GM12878 (cell line): ENCODE measurements around the gene MTHFS. TPM values are rescaled to one million over a fixed set of nuclear protein-coding genes. Genes with fewer than 3 reads are reported as not detected.

Source experiments
- ATAC-seq: fragments of 200-7000 bp; cut with Tn5 transposase; 3 replicates; pipeline ENCODE4 v1.9.1; 2020; ENCODE audit warnings: mild to moderate bottlenecking, moderate library complexity
- BruUV-seq: library from RNA; stranded (reverse); fragments of 400-500 nt; replicated peaks from 2 replicates; lab custom pipeline; 2021; lab: Mats Ljungman, UMichigan
- CTCF ChIA-PET: fragments of 300-600 bp; sonication (Branson Sonifier 250); formaldehyde crosslinking; extraction: SDS; loops from one replicate; lab custom pipeline; 2021; ENCODE audit warnings: inconsistent platforms; lab: Yijun Ruan, JAX
- POLR2A ChIA-PET: fragments of 350-600 bp; formaldehyde crosslinking; extraction: SDS; loops from one replicate; lab custom pipeline; 2021; ENCODE audit warnings: inconsistent platforms; lab: Charles Lee
- RAD21 ChIA-PET: fragments of 300-600 bp; sonication (Branson Sonifier 250); formaldehyde crosslinking; loops from one replicate; lab custom pipeline; 2023; ENCODE audit warnings: antibody characterized with exemption; ENCODE audit not compliant: unreplicated experiment; lab: Charles Lee
- SMC1A ChIA-PET: fragments of 300-600 bp; sonication (Branson Sonifier 250); formaldehyde crosslinking; loops from one replicate; lab custom pipeline; 2023; ENCODE audit not compliant: unreplicated experiment, uncharacterized antibody; lab: Charles Lee
- DNase-seq: peaks from one replicate; pipeline ENCODE4 v3.0.0-alpha.2; 2011; ENCODE audit warnings: low read depth, low spot score
- FAIRE-seq: peaks from 3 replicates; lab custom pipeline; 2011; peaks lifted over from hg19 to GRCh38; lab: Jason Lieb, UNC
- H2AFZ ChIP-seq: 2 replicates; pipeline ENCODE4 v1.6.0; 2011; ENCODE audit warnings: low read depth, low read length, control low read depth; ENCODE audit not compliant: control insufficient read depth
- H3K27ac ChIP-seq: 2 replicates; pipeline ENCODE4 v1.5.1; 2011; ENCODE audit warnings: control low read depth; ENCODE audit not compliant: control insufficient read depth, insufficient read depth
- H3K27me3 ChIP-seq, 2 experiments: replicated peaks in 1 of 2; 2 replicates each; pipeline versions ENCODE4 v1.6.0 to v1.6.1; 2011; ENCODE audit warnings: low read length in 1 of 2; ENCODE audit not compliant: control insufficient read depth in 2 of 2, insufficient read depth in 2 of 2
- H3K36me3 ChIP-seq, 2 experiments: 2 replicates each; pipeline ENCODE4 v1.5.1; 2011; ENCODE audit warnings: low read length in 1 of 2; ENCODE audit not compliant: control insufficient read depth in 2 of 2, insufficient read depth in 2 of 2
- H3K4me1 ChIP-seq: 2 replicates; pipeline ENCODE4 v1.6.1; 2011; ENCODE audit warnings: mild to moderate bottlenecking, low read length, moderate library complexity, mixed read lengths; ENCODE audit not compliant: control insufficient read depth, insufficient read depth
- H3K4me2 ChIP-seq: 2 replicates; pipeline ENCODE4 v1.6.0; 2011; ENCODE audit warnings: control low read depth; ENCODE audit not compliant: control insufficient read depth, insufficient read depth
- H3K4me3 ChIP-seq: fragments of 200-600 bp; sonication (generic); 2 replicates; pipeline ENCODE4 v1.5.1; 2016
- H3K79me2 ChIP-seq: 2 replicates; pipeline ENCODE4 v1.6.0; 2011; ENCODE audit warnings: low read length; ENCODE audit not compliant: control insufficient read depth, insufficient read depth
- H3K9ac ChIP-seq: 2 replicates; pipeline ENCODE4 v1.8.0; 2011; ENCODE audit warnings: low read length, control low read depth, mixed read lengths; ENCODE audit not compliant: control insufficient read depth, insufficient read depth
- H3K9me3 ChIP-seq: replicated peaks from 3 replicates; pipeline ENCODE4 v1.5.1; 2011; ENCODE audit warnings: mild to moderate bottlenecking, low read length; ENCODE audit not compliant: control insufficient read depth, insufficient read depth
- H4K20me1 ChIP-seq: 2 replicates; pipeline ENCODE4 v1.6.0; 2011; ENCODE audit not compliant: control insufficient read depth, insufficient read depth
- ASH2L ChIP-seq: fragments of 300-600, 200-600 bp; sonication (generic); IDR thresholded peaks from 2 replicates; pipeline ENCODE4 v1.6.1; 2017; ENCODE audit warnings: low read depth, mild to moderate bottlenecking, borderline replicate concordance
- KLF5 ChIP-seq: fragments of 450-650 bp; IDR thresholded peaks from 2 replicates; pipeline ENCODE4 v1.6.1; 2014; ENCODE audit warnings: mild to moderate bottlenecking; ENCODE audit not compliant: partially characterized antibody
- MLLT1 ChIP-seq: fragments of 450-650 bp; IDR thresholded peaks from 2 replicates; pipeline ENCODE4 v1.6.1; 2016; ENCODE audit warnings: mild to moderate bottlenecking
- NFXL1 ChIP-seq: fragments of 450-650 bp; IDR thresholded peaks from 2 replicates; pipeline ENCODE4 v1.6.1; 2017; ENCODE audit warnings: antibody characterized with exemption, mild to moderate bottlenecking, borderline replicate concordance
- NKRF ChIP-seq: fragments of 450-650 bp; conservative IDR thresholded peaks from 2 replicates; pipeline ENCODE4 v1.6.1; 2017; ENCODE audit warnings: mild to moderate bottlenecking, moderate library complexity
- SUPT20H ChIP-seq: IDR thresholded peaks from 2 replicates; pipeline ENCODE4 v1.6.1; 2011; ENCODE audit warnings: low read depth, mild to moderate bottlenecking, low read length, moderate library complexity, borderline replicate concordance; ENCODE audit not compliant: control insufficient read depth
- ZBTB4 ChIP-seq: fragments of 450-650 bp; formaldehyde crosslinking; IDR thresholded peaks from 2 replicates; pipeline ENCODE4 v1.4.0; 2022; ENCODE audit warnings: mild to moderate bottlenecking, moderate library complexity
- ZNF687 ChIP-seq: fragments of 450-650 bp; IDR thresholded peaks from 2 replicates; pipeline ENCODE4 v1.6.1; 2017; ENCODE audit warnings: mild to moderate bottlenecking, moderate library complexity
- WGBS: methylation state at CpG from one replicate; pipeline ENCODE4 v1.1.6; 2016; ENCODE audit warnings: low lambda C conversion rate; ENCODE audit not compliant: insufficient replicate concordance, insufficient coverage; ENCODE audit errors: missing lambda C conversion rate; 5-methylcytosine and 5-hydroxymethylcytosine counted together
- in situ Hi-C: fragments of 300-500 bp; cut with MboI; formaldehyde crosslinking; loops from 9 replicates; pipeline ENCODE4 v1.14.3; 2018; ENCODE audit warnings: mixed read lengths
- intact Hi-C: fragments of 100-400 bp; cut with micrococcal nuclease; formaldehyde crosslinking; loops from one replicate; pipeline ENCODE4 v1.14.2; 2022; ENCODE audit not compliant: unreplicated experiment
- polyA plus RNA-seq, 11 experiments: library from polyadenylated mRNA; depleted of rRNA in 4 of 11; unstranded in 6 of 11; stranded (reverse) in 5 of 11; fragments of >200 nt; fragmentation: Nextera tagmentation in 4 of 11; fragmentation: Illumina TruSeq in 1 of 11; extraction: Ambion mirVana in 4 of 11; extraction: Trizol in 1 of 11; gene quantifications; 1 replicate in 1 of 11; 2 replicates in 10 of 11; pipeline versions ENCODE4 v1.2.1 to v1.2.3, GENCODE V29; 2011 to 2016; ENCODE audit warnings: inconsistent platforms in 2 of 11, missing spikeins in 2 of 11, low read depth in 1 of 11
- total RNA-seq, 4 experiments: library from RNA; depleted of rRNA in 3 of 4; stranded (reverse); fragments of >200 nt in 3 of 4; fragmentation: Illumina TruSeq in 1 of 4; extraction: Trizol in 1 of 4; gene quantifications; 2 replicates each; pipeline versions ENCODE4 v1.2.1 to v1.2.3, GENCODE V29; 2013 to 2021

MTHFS gene
- total and polyA plus RNA-seq, 10 of the 15 experiments (the other 5 are each of a cell fraction or from before 2014, with no cell fraction given), result 14.0 to 81.9 (median 31.8) TPM

- TF ChIP-seq ZNF687 (no peak), NKRF (no peak), NFXL1 (no peak), ASH2L (no peak), MLLT1 (peak; percentile 85), KLF5 (no peak), ZBTB4 (no peak), SUPT20H (no peak)
- Histone ChIP-seq H3K27ac (peak overlapping the region; percentile 92), H3K9ac (peak overlapping the region; percentile 86), H3K36me3 (peaks cover 0 to 4% of the 10 kb centered on the region in 2 experiments; a peak in 2 of 4 replicates), H3K9me3 (peaks cover 27% of the 10 kb centered on the region), H3K27me3 (no peaks in the 10 kb centered on the region), H3K4me2 (peak overlapping the region; percentile 88), H3K4me3 (peak overlapping the region; percentile 80), H3K79me2 (peaks cover 31% of the 10 kb centered on the region), H4K20me1 (no peaks in the 10 kb centered on the region), H2AFZ (peak overlapping the region; percentile 4; the same call in 1 of the 2 replicates), H3K4me1 (no peaks in the 10 kb centered on the region)
- no TSS peak for BruUV-seq
- no peak for FAIRE-seq
- ChIA-PET RAD21 (interaction anchor here (0.6 to 3.3 kb wide), 22 partner anchors 9 to 95 kb away, joined by 3 to 52 read pairs (median 4); partner anchors contain the start of gene BCL2A1), SMC1A (interaction anchor here (0.5 to 4.5 kb wide), 27 partner anchors 8 to 143 kb away, joined by 3 to 54 read pairs (median 6); partner anchors contain the start of genes BCL2A1 and MTHFS), POLR2A (interaction anchor here (0.6 to 3.9 kb wide), 21 partner anchors 9 to 149 kb away, joined by 3 to 49 read pairs (median 5); partner anchors contain the start of gene BCL2A1), CTCF (interaction anchor here (0.6 to 2.7 kb wide), 16 partner anchors 9 to 166 kb away, joined by 3 to 12 read pairs (median 6); no protein-coding TSS in a partner anchor)
- ATAC-seq, result peak; percentile 1; the same call in 2 of the 3 replicates
- WGBS, result 15% methylated on average over 17 of the region's 17 CpGs
- DNase-seq, result no peak
- intact Hi-C loops (loop anchor here (2.0 to 5.0 kb wide), 3 partner anchors 26 to 140 kb away; partner anchors contain the start of genes BCL2A1 and MTHFS), in situ Hi-C loops (no loop called here)
Observed at GRCh38 chr15:79922512-79923078, 25.8 kb upstream of the MTHFS start.
